H9 (cell line): Measurements from ENCODE around the gene FETUB. TPM values are rescaled to one million over a fixed set of nuclear protein-coding genes. Genes with fewer than 3 reads are reported as not detected.

ENCODE experiments used
- DNase-seq: peaks from one replicate; pipeline ENCODE4 v3.0.0-alpha.2; 2017
- H2AFZ ChIP-seq: one replicate; pipeline ENCODE4 v1.6.1; 2013; ENCODE audit warnings: mild to moderate bottlenecking, low read length, control low read depth, moderate library complexity
- H2AK5ac ChIP-seq: 2 replicates; pipeline ENCODE4 v1.6.1; 2013; ENCODE audit warnings: low read length, control low read depth, mixed read lengths; ENCODE audit not compliant: insufficient read length
- H2BK120ac ChIP-seq: one replicate; pipeline ENCODE4 v1.6.1; 2013; ENCODE audit warnings: low read depth, mild to moderate bottlenecking, low read length, control low read depth, inconsistent platforms; ENCODE audit not compliant: poor library complexity, severe bottlenecking
- H2BK12ac ChIP-seq: 2 replicates; pipeline ENCODE4 v1.6.1; 2013; ENCODE audit warnings: low read length, control low read depth, mixed read lengths, low read depth; ENCODE audit not compliant: insufficient read length
- H2BK15ac ChIP-seq: 2 replicates; pipeline ENCODE4 v1.6.1; 2013; ENCODE audit warnings: low read depth, low read length, control low read depth
- H2BK20ac ChIP-seq: one replicate; pipeline ENCODE4 v1.6.1; 2013; ENCODE audit warnings: low read depth, mild to moderate bottlenecking, low read length, control low read depth, inconsistent platforms; ENCODE audit not compliant: poor library complexity, severe bottlenecking
- H2BK5ac ChIP-seq: 2 replicates; pipeline ENCODE4 v1.6.1; 2013; ENCODE audit warnings: low read length, control low read depth, mixed read lengths; ENCODE audit not compliant: insufficient read length
- H3K14ac ChIP-seq: 2 replicates; pipeline ENCODE4 v1.6.1; 2013; ENCODE audit warnings: low read length, control low read depth; ENCODE audit not compliant: insufficient read depth
- H3K18ac ChIP-seq: 2 replicates; pipeline ENCODE4 v1.6.1; 2013; ENCODE audit warnings: low read depth, mild to moderate bottlenecking, mixed read lengths, low read length, control low read depth; ENCODE audit not compliant: insufficient read length
- H3K23ac ChIP-seq: 2 replicates; pipeline ENCODE4 v1.6.1; 2013; ENCODE audit warnings: low read length, control low read depth, mixed read lengths, low read depth; ENCODE audit not compliant: insufficient read length
- H3K23me2 ChIP-seq: 2 replicates; pipeline ENCODE4 v1.6.1; 2013; ENCODE audit warnings: low read depth, mild to moderate bottlenecking, mixed read lengths, low read length, control low read depth; ENCODE audit not compliant: insufficient read length, poor library complexity, severe bottlenecking
- H3K27ac ChIP-seq: 2 replicates; pipeline ENCODE4 v1.5.1; 2013; ENCODE audit warnings: low read length, control low read depth, mixed read lengths, low read depth; ENCODE audit not compliant: insufficient read length
- H3K27me3 ChIP-seq: 2 replicates; pipeline ENCODE4 v1.6.1; 2013; ENCODE audit warnings: low read length, control low read depth, inconsistent platforms; ENCODE audit not compliant: insufficient read depth
- H3K4ac ChIP-seq: 2 replicates; pipeline ENCODE4 v1.6.1; 2013; ENCODE audit warnings: low read depth, mild to moderate bottlenecking, control low read depth, inconsistent platforms, low read length, moderate library complexity
- H3K4me1 ChIP-seq: 2 replicates; pipeline ENCODE4 v1.6.1; 2013; ENCODE audit warnings: low read length, control low read depth, inconsistent platforms; ENCODE audit not compliant: insufficient read depth
- H3K4me2 ChIP-seq: 2 replicates; pipeline ENCODE4 v1.6.1; 2013; ENCODE audit warnings: low read length, control low read depth, mixed read lengths; ENCODE audit not compliant: insufficient read length, insufficient read depth
- H3K56ac ChIP-seq: 2 replicates; pipeline ENCODE4 v1.6.1; 2013; ENCODE audit warnings: low read depth, mild to moderate bottlenecking, mixed read lengths, low read length, control low read depth; ENCODE audit not compliant: insufficient read length
- H3K79me1 ChIP-seq: 2 replicates; pipeline ENCODE4 v1.6.1; 2013; ENCODE audit warnings: low read depth, mild to moderate bottlenecking, moderate library complexity, low read length, control low read depth, inconsistent platforms; ENCODE audit not compliant: insufficient read depth, poor library complexity, severe bottlenecking
- H3K79me2 ChIP-seq: 2 replicates; pipeline ENCODE4 v1.6.1; 2013; ENCODE audit warnings: low read length, control low read depth, inconsistent platforms; ENCODE audit not compliant: insufficient read depth
- H3K9ac ChIP-seq: 2 replicates; pipeline ENCODE4 v1.6.1; 2013; ENCODE audit warnings: low read length, control low read depth, mixed read lengths; ENCODE audit not compliant: insufficient read length; ENCODE audit errors: extremely low read depth
- H3K9me3 ChIP-seq: one replicate; pipeline ENCODE4 v1.6.1; 2013; ENCODE audit warnings: low read depth, low read length, inconsistent platforms; ENCODE audit not compliant: control insufficient read depth
- H3T11ph ChIP-seq: one replicate; pipeline ENCODE4 v1.6.1; 2013; ENCODE audit warnings: mild to moderate bottlenecking, low read length, control low read depth, inconsistent platforms
- H4K20me1 ChIP-seq: one replicate; pipeline ENCODE4 v1.6.1; 2013; ENCODE audit not compliant: control insufficient read depth, insufficient read length, insufficient read depth
- H4K5ac ChIP-seq: 2 replicates; pipeline ENCODE4 v1.6.1; 2013; ENCODE audit warnings: low read depth, mild to moderate bottlenecking, mixed read lengths, low read length, control low read depth; ENCODE audit not compliant: insufficient read length
- H4K8ac ChIP-seq: replicated peaks from 2 replicates; pipeline ENCODE4 v1.6.1; 2013; ENCODE audit warnings: low read length, control low read depth, mixed read lengths, low read depth; ENCODE audit not compliant: insufficient read length
- H4K91ac ChIP-seq: 2 replicates; pipeline ENCODE4 v1.6.1; 2013; ENCODE audit warnings: low read depth, mild to moderate bottlenecking, moderate library complexity, mixed read lengths, low read length, control low read depth; ENCODE audit not compliant: insufficient read length
- H3K27ac Mint-ChIP-seq, 3 experiments: 2 replicates in 2 of 3; 3 replicates in 1 of 3; pipeline ENCODE4 v1.8.0; 2020 to 2021; ENCODE audit warnings: mixed read lengths in 3 of 3, mild to moderate bottlenecking in 1 of 3, moderate library complexity in 1 of 3
- H3K27me3 Mint-ChIP-seq: 2 replicates; pipeline ENCODE4 v1.8.0; 2021; ENCODE audit warnings: low read depth, mild to moderate bottlenecking, moderate library complexity, mixed read lengths
- H3K36me3 Mint-ChIP-seq, 3 experiments: 2 replicates in 2 of 3; 3 replicates in 1 of 3; pipeline ENCODE4 v1.8.0; 2020 to 2021; ENCODE audit warnings: low read depth in 3 of 3, mixed read lengths in 3 of 3; ENCODE audit not compliant: insufficient read depth in 1 of 3
- H3K4me1 Mint-ChIP-seq, 2 experiments: 2 replicates each; pipeline ENCODE4 v1.8.0; 2020; ENCODE audit warnings: mixed read lengths in 2 of 2
- H3K4me3 Mint-ChIP-seq, 2 experiments: 2 replicates in 1 of 2; 3 replicates in 1 of 2; pipeline ENCODE4 v1.8.0; 2020 to 2021; ENCODE audit warnings: mild to moderate bottlenecking in 2 of 2, mixed read lengths in 2 of 2, moderate library complexity in 1 of 2
- H3K9me3 Mint-ChIP-seq, 2 experiments: 2 replicates in 1 of 2; 3 replicates in 1 of 2; pipeline ENCODE4 v1.8.0; 2020; ENCODE audit warnings: mild to moderate bottlenecking in 2 of 2, mixed read lengths in 2 of 2, moderate library complexity in 1 of 2
- WGBS: extraction: QIAGEN DNeasy Blood & Tissue Kit; methylation state at CpG from one replicate; pipeline ENCODE4 v1.1.7; 2013; ENCODE audit warnings: missing lambda C conversion rate, low lambda C conversion rate, mixed read lengths; ENCODE audit not compliant: insufficient read length; ENCODE audit errors: extremely low coverage; 5-methylcytosine and 5-hydroxymethylcytosine counted together
- total RNA-seq: library from RNA; stranded (reverse); gene quantifications from 2 replicates; pipeline ENCODE4 v1.2.1, GENCODE V29; 2021
- TF ChIP-seq, protein P1 (sequence below): fragments of 200-600 bp; sonication (generic); conservative IDR thresholded peaks from 3 replicates; pipeline ENCODE4 v1.8.0; 2021; ENCODE audit warnings: antibody characterized with exemption, mild to moderate bottlenecking

The FETUB gene
- total RNA-seq, 1 experiment from 2014 or later = not detected

DNA sequence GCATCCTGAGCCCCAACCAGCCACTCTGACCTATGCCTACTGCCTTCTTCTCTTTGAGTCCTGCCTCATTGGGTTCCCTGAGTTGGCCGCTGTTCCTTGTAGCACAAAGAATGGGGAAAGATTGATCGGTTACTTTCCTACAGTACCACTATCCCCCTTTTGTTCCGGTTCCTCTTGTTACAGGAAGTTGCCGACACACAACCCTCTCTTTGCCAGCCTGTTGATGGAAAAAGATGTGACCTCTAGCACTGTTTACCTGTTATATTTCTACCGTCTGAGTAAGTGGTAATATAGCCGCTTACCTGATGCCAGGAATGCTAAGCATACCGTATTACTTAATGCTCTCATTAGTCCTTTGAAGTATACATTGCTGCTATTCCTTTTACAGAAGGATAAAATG is 37.0 kb upstream of the FETUB start:
- Histone ChIP-seq H3K56ac (no peak overlapping the region), H3K23me2 (no peaks in the 10 kb centered on the region), H4K8ac (no peak overlapping the region), H2BK120ac (no peak overlapping the region), H3K4ac (no peak overlapping the region), H2BK5ac (no peak overlapping the region), H3K9ac (no peak overlapping the region), H3K4me2 (no peak overlapping the region), H2BK12ac (no peak overlapping the region), H2BK15ac (no peak overlapping the region), H3K27me3 (no peaks in the 10 kb centered on the region), H3K23ac (no peak overlapping the region), H2BK20ac (no peak overlapping the region), H3K4me1 (no peaks in the 10 kb centered on the region), H3K9me3 (no peaks in the 10 kb centered on the region), H4K91ac (no peak overlapping the region), H3K79me2 (no peaks in the 10 kb centered on the region), H3K14ac (no peak overlapping the region), H3T11ph (no peak overlapping the region), H3K18ac (no peak overlapping the region), H4K5ac (no peak overlapping the region), H2AFZ (no peak overlapping the region), H4K20me1 (no peaks in the 10 kb centered on the region), H2AK5ac (no peak overlapping the region), H3K27ac (no peak overlapping the region), H3K79me1 (no peaks in the 10 kb centered on the region)
- Mint-ChIP-seq H3K27ac (no peak overlapping the region), H3K4me3 (no peak overlapping the region), H3K36me3 (no peaks in the 10 kb centered on the region; a peak in 1 of 7 replicates), H3K4me1 (no peaks in the 10 kb centered on the region), H3K9me3 (no peaks in the 10 kb centered on the region), H3K27me3 (peaks cover 4% of the 10 kb centered on the region; the same call in 1 of the 2 replicates)
- DNase-seq = no peak
- WGBS = no CpG with 5 or more reads among the region's 7 CpGs
- TF ChIP-seq, protein P1, sequence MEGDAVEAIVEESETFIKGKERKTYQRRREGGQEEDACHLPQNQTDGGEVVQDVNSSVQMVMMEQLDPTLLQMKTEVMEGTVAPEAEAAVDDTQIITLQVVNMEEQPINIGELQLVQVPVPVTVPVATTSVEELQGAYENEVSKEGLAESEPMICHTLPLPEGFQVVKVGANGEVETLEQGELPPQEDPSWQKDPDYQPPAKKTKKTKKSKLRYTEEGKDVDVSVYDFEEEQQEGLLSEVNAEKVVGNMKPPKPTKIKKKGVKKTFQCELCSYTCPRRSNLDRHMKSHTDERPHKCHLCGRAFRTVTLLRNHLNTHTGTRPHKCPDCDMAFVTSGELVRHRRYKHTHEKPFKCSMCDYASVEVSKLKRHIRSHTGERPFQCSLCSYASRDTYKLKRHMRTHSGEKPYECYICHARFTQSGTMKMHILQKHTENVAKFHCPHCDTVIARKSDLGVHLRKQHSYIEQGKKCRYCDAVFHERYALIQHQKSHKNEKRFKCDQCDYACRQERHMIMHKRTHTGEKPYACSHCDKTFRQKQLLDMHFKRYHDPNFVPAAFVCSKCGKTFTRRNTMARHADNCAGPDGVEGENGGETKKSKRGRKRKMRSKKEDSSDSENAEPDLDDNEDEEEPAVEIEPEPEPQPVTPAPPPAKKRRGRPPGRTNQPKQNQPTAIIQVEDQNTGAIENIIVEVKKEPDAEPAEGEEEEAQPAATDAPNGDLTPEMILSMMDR = no peak
